MV-4-11 (cell line): Measurements from ENCODE around the gene CD47.

Source experiments
- DNase-seq: peaks from one replicate; lab custom pipeline; 2025; lab: John Stamatoyannopoulos, UW

CD47 gene

GRCh38 chr3:108090701-108091497, at the start of gene CD47:
TSS of gene CD47 (minus strand) at chr3:108091031. CDS start at chr3:108090908, 123 bp downstream.
- DNase-seq: peak; percentile 70

- no peak for DNase-seq
These were observed 46.6 kb upstream of the CD47 start for GRCh38 chr3:108137460-108137814.

GRCh38 chr3:108136561-108137459, 46.0 kb upstream of the CD47 start:
- DNase-seq: no peak

GRCh38 chr3:108134555-108134880, 43.7 kb upstream of the CD47 start:
- DNase-seq: peak; percentile 72

GRCh38 chr3:108133858-108134554, 43.2 kb upstream of the CD47 start:
- DNase-seq: no peak

- DNase-seq: no peak
These were observed 42.2 kb upstream of the CD47 start for GRCh38 chr3:108133048-108133369.

GRCh38 chr3:108131475-108132134, 40.8 kb upstream of the CD47 start:
- DNase-seq: peak; percentile 65

GRCh38 chr3:108130701-108131474, 40.1 kb upstream of the CD47 start:
- peak; percentile 77 for DNase-seq

GRCh38 chr3:108130236-108130635, 39.4 kb upstream of the CD47 start:
- peak; percentile 14 for DNase-seq

- DNase-seq: no peak
These were observed 36.6 kb upstream of the CD47 start for GRCh38 chr3:108127301-108127988.

- no peak for DNase-seq
These were observed 35.5 kb upstream of the CD47 start for GRCh38 chr3:108126348-108126747.

- DNase-seq: no peak
These were observed 34.8 kb upstream of the CD47 start for GRCh38 chr3:108125550-108126071.

GRCh38 chr3:108125153-108125543, 34.3 kb upstream of the CD47 start:
- DNase-seq: no peak

GRCh38 chr3:108124337-108125152, 33.7 kb upstream of the CD47 start:
- DNase-seq: peak; percentile 80

GRCh38 chr3:108123326-108123725, 32.5 kb upstream of the CD47 start:
- DNase-seq: no peak

- DNase-seq: no peak
These were observed 31.4 kb upstream of the CD47 start for GRCh38 chr3:108122276-108122675.

GRCh38 chr3:108119398-108120104, 28.7 kb upstream of the CD47 start:
- no peak for DNase-seq

- no peak for DNase-seq
These were observed 27.4 kb upstream of the CD47 start for GRCh38 chr3:108118038-108118768.
